ENCODE measurements around the gene CTIF.

CTIF gene

DNA sequence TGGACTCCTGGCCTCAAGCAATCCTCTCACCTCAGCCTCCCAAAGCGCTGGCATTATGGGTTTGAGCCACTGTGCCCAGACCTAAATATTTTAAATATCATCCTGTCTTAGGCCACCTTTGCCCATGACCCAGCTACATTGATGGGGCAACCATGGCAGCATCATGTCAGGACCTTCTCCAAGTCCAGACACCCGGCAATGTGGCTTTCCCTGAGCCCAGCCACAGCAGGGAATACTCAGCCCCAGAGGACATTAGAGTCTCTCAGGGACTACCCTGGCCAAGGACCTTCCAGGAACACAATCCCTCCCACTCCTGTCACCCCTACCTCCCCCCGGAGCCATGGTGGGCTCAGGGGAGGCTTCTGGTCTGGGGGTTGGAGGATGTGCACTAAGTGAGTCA lies 339.1 kb downstream of the CTIF start:
- DNase-seq = no peak

DNA sequence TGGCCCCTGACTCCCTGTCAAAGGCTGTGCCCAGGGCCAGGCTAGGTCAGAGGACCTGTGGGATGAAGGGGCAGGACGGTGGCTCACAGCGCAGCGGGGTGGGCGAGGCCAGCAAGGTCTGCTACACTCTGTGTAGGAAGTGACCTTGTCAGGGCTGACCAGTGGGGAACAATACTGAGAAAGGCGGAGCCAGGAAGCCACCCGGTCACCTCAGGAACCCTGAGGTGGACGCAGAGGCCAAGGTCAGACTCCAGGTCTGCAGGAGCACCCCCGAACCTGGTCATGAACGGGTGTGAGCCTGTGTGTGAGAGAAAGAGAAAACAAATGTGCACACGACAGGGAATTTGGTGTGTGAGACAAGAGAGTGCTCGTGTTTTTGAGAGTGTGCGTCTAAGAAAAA lies 339.6 kb downstream of the CTIF start:
- no peak for DNase-seq

DNA sequence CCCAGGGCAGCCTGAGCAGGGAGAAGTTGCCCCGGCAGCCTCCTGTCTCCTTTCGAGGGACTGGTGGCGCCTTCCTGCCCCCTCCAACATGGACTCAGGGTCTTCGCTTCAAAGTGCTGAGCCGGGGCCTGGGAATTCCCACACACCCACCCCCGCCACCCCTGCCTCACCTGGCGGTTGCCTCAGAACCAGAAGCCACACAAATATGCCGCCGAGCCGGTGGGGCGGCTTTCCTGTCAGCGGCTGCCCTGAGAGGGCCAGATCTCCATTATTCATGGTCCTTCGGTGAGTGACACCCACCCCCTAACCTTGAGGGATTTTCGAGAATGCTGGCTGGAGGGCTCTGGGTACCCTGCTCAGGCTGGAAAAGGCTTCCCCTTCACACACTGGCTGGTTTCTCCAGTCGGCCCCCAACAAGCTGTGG lies 340.2 kb downstream of the CTIF start:
- DNase-seq = no peak

DNA sequence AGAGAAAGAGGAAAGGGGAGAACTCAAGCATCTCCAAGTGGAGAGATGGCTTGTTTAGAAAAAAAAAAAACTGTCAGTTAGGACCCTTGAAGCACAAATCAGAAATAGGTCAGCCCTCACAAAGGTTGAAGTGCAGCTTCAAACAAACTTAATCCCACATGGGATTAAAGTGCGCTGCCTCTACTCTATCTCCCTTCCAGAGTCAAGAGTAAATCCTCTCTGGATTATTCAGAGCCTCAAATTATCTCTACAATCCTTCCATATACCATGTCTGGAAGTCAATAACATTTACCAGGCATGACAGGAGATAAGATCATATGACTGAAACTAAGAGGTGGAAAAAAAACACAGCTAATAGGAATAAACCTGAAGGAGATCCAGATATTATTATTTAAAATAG lies 342.1 kb downstream of the CTIF start:
- no peak for DNase-seq

DNA sequence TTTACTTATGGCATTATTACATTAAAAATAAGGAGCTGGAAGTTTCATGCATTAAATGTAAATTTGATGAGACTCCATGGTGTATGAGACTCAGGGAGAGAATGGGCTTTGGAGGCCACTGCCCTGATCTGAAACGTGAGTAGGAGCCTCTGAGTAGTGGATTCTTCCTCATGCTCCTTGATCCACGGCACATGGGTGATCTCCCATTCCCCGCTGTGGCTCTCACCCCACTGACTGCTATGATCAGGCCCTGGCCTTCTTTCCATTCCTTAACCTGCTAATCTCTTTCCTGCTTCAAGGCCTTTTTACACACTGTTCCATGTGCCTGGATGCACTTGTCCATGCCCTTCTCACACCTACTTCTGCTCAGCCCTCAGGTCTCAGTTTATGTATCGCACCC lies 343.5 kb downstream of the CTIF start:
- no peak for DNase-seq

- peak; percentile 32 for DNase-seq
These were observed 345.5 kb downstream of the CTIF start for GRCh38 chr18:48884306-48884705.

DNA sequence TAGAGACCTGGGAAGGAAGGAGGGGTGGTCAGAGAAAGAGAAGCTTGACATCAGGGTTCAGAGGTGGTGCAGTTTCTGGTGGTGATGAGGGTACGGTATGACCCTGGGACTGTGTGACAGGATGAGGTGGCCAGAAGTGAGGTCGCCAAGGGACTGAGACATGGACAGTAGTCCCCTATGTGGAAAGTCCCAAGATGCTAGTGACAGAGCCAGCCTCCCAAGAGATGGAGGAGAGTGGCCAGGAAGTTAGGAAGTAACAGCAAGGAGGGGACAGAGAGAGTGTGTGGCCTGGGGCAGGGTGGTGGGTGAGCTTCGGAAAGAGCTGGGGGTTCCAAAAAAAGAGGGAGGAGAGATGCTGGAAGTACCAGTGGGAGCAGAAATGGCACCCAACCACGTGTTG lies 345.9 kb downstream of the CTIF start:
- no peak for DNase-seq

- no peak for DNase-seq
These were observed 346.6 kb downstream of the CTIF start for GRCh38 chr18:48885266-48885923.

DNA sequence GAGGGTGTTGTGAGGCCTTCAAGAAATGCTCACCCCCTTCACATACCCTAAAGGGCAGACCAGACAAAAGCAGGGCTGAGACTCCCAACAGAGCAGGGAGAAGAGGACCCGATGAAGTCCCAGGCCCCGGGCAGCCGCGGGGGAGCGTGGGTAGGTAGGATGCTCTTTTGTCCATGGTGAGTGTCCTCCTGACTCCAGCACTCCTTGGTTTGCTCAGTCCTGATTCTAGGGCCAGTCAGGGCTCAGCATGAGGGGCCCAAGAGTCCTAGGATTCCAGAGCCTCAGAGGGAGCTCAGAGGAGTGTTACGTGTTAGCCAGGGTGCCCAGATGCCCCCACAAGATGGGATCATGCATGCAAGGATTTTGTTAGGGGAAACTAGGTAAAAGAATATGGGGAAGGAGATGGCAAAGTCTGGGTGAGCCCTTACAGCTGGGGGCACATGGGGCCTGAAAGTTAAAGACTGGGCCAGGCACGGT lies 347.1 kb downstream of the CTIF start:
- DNase-seq = no peak

GRCh38 chr18:48886520-48887293 lies 347.9 kb downstream of the CTIF start:
- DNase-seq = no peak

DNA sequence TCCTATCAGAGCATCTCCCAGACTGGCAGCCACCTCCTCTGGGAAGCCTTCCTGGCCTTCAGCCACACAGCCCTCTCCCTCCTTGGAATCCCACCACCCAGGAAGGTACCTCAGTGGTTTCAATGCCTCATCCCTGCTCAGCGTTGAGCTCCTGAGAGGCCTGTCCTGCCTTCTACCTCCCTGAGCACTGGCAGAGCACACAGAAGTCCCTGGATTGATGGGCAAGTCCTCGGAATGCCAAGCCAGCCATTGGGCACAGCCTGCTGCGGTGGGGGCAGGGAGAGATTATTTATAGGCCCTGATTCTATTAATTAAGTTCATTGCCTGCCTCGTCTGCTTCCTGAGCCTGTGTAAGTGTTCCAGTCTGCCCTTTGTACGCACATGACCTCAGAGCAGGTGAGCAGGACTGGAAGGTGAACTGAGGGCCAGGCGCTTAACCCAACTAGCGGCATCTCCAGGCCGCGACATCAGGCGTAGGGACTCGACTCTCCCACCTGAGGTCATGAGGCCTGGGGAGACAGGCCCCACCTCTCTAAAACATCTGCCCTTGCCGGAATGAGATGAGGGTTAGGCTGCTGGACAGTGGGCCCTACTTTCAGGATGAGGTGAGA lies 348.6 kb downstream of the CTIF start:
- DNase-seq = no peak

- DNase-seq = no peak
These were observed 349.3 kb downstream of the CTIF start for GRCh38 chr18:48887905-48888772.

DNA sequence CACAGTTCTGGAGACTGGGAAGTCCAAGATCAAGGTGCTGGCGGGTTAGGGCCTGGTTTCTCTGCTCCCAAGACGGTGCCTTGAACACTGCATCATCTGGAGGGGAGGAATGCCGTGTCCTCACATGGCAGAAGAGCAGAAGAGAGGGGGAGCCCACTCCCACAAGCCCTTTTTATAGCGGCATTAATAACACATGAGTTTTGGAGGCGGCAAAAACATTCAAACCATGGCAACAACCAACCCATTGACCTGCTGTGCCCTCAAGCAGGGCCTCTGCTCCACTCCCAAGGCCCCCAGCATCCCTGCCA lies 349.9 kb downstream of the CTIF start:
- DNase-seq = no peak

- DNase-seq = no peak
These were observed 350.5 kb downstream of the CTIF start for GRCh38 chr18:48889115-48889941.

- DNase-seq = no peak
These were observed 351.3 kb downstream of the CTIF start for GRCh38 chr18:48889981-48890762.

DNA sequence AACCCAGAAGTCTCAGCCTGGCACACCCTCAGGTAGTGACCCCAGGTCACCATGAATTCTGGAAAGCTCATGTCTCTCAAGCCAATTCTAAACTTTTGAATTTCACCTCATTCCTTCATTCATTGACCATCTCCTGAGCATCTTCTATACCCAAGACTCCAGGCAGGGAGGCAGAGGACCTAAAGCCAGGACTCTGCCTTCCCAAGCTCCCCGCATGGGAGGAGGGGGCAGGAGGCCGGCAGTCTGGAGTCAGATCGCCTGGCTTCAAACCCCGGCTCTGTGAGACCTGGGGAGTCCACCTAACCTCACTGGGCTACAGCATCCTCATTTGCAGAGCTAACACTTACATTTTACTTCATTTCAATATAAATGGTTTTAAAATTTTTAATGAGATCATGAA lies 352.9 kb downstream of the CTIF start:
- no peak for DNase-seq

GRCh38 chr18:48892146-48892855 lies 353.5 kb downstream of the CTIF start:
- DNase-seq = peak; percentile 40

GRCh38 chr18:48893061-48893607 lies 354.3 kb downstream of the CTIF start:
- no peak for DNase-seq

GRCh38 chr18:48893608-48894600 lies 355.1 kb downstream of the CTIF start:
- DNase-seq = peak; percentile 71
